ENCODE results near the gene TMEM170A. TPM values are rescaled to one million over a fixed set of nuclear protein-coding genes. Genes with fewer than 3 reads are reported as not detected.
A peak's percentile ranks its signal among the peaks of the same experiment; 100 is the strongest.

The TMEM170A gene
- total RNA-seq, 6 experiments from 2014 or later: 9.4 to 15.5 (median 12.8) TPM

DNA sequence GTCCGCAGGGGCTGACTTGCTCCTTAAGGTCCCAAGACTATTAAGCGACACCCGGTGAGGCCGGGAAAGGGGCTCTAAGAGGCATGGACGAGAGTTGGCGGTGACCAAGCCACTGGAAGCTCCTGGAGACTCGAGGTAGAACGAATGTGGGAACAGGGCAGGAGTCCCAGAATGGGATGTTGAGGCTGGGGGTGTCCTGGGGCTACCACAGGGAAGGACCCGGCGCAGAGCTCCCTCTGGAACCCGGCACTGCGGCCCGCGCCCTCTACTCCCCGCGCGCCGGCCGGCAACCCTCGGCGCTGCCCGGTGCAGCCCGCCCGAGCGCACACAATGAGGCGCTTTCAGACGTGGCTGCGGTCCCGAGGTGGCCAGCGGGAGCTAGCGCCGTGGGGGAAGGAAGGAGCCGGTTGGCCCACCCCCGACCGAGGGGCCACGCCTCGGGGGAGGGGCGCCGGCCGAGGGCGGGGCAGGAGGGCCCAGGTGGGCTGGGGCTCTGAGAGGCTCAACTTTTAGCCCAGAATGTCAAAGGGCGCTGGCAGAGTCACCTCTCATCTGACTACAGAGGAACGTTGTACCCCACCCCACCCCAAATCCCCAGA, 30.7 kb upstream of the TMEM170A start, which contains the start of gene CHST6:
Gene CHST6 (minus strand): TSS at position 366 of the 599 bp plus-strand sequence. CDS start 15,613 bp downstream, outside the sequence.
- Histone ChIP-seq H3K4me3 (peak within 1 kb of the TSS; percentile 5 to 10 (median 9)), H3K27ac (no peak within 1 kb of the TSS), H3K36me3 (no peaks in the 10 kb centered on the region), H3K27me3 (no peaks in the 10 kb centered on the region), H3K4me1 (no peaks in the 10 kb centered on the region), H3K9me3 (no peaks in the 10 kb centered on the region)
- ATAC-seq (peak; percentile 60 to 74 (median 72)), DNase-seq (peak in 1 of 3 donors; percentile 46)
- TF ChIP-seq, protein P1, sequence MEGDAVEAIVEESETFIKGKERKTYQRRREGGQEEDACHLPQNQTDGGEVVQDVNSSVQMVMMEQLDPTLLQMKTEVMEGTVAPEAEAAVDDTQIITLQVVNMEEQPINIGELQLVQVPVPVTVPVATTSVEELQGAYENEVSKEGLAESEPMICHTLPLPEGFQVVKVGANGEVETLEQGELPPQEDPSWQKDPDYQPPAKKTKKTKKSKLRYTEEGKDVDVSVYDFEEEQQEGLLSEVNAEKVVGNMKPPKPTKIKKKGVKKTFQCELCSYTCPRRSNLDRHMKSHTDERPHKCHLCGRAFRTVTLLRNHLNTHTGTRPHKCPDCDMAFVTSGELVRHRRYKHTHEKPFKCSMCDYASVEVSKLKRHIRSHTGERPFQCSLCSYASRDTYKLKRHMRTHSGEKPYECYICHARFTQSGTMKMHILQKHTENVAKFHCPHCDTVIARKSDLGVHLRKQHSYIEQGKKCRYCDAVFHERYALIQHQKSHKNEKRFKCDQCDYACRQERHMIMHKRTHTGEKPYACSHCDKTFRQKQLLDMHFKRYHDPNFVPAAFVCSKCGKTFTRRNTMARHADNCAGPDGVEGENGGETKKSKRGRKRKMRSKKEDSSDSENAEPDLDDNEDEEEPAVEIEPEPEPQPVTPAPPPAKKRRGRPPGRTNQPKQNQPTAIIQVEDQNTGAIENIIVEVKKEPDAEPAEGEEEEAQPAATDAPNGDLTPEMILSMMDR (IDR thresholded peaks at IDR 0.05): no peak
- no peak for TF ChIP-seq POLR2A (IDR thresholded peaks at IDR 0.05)
- WGBS (ENCODE audit: insufficient coverage, low coverage, low lambda C conversion rate, missing lambda C conversion rate): 0% methylated on average over 1 of the region's 43 CpGs
- intact Hi-C loops (cut with DNase I): no loop called here

DNA sequence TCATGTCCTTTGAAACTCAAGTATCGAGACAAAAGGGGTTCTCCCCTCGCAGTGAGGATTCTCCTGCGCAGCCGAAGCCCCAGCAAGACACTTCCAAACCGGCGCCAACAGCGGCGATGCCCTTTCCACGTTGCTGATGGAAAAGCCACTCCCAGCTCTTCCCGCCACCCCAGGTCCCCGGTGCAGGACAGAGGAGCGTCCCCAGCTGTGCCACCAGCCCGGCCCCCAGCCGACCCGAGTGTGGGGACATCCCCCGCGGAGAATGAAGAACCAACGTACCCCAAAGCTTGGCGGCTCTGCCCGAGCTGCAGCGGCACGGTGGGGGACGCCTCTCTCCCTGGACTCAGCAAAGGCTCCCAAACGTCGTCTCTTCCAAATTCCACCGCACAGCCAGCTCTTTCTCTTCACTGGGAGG, 30.2 kb upstream of the TMEM170A start:
- intact Hi-C loops (cut with DNase I): no loop called here
- no peaks in the 10 kb centered on the region for H3K27me3 ChIP-seq
- no peaks in the 10 kb centered on the region for H3K36me3 ChIP-seq
- WGBS (ENCODE audit: insufficient coverage, low coverage, low lambda C conversion rate, missing lambda C conversion rate): 15% methylated on average over 9 of the region's 26 CpGs
- TF ChIP-seq POLR2A (IDR thresholded peaks at IDR 0.05): no peak
- TF ChIP-seq, protein P1 (IDR thresholded peaks at IDR 0.05): no peak
- ATAC-seq (peak in 2 of 4 donors; percentile 8 to 17), DNase-seq (no peak)
- H3K27ac ChIP-seq: no peak overlapping the region
- peak overlapping the region; percentile 5 to 10 (median 9) for H3K4me3 ChIP-seq
- H3K4me1 ChIP-seq: no peaks in the 10 kb centered on the region
- no peaks in the 10 kb centered on the region for H3K9me3 ChIP-seq

DNA sequence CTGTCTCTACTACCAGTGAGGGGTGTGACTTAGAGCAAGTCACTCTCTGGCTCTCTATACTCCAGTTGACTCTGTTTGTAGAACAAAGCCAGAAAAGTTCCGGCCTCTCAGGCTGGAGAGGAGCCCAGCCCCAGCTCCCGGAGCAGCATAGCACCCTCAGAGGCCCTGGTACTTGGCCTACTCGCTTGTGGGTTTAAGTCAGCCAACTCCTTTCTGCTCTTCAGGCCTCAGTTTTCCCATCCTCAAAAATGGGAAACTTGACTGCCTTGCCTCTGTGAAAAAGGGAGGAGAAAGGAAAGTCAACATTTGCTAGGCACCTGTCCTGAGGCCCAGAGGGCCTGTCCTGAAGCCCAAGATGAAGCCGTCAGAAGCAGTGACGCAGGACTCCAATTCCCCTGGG, 29.7 kb upstream of the TMEM170A start:
- Histone ChIP-seq H3K9me3 (no peaks in the 10 kb centered on the region), H3K27me3 (no peaks in the 10 kb centered on the region), H3K4me3 (no peak overlapping the region), H3K4me1 (no peaks in the 10 kb centered on the region), H3K27ac (no peak overlapping the region), H3K36me3 (no peaks in the 10 kb centered on the region)
- DNase-seq (no peak), ATAC-seq (no peak)
- WGBS (ENCODE audit: insufficient coverage, low coverage, low lambda C conversion rate, missing lambda C conversion rate): no CpG with 5 or more reads among the region's 5 CpGs
- TF ChIP-seq, protein P1 (IDR thresholded peaks at IDR 0.05): no peak
- no peak for TF ChIP-seq POLR2A (IDR thresholded peaks at IDR 0.05)
- intact Hi-C loops (cut with DNase I): no loop called here

DNA sequence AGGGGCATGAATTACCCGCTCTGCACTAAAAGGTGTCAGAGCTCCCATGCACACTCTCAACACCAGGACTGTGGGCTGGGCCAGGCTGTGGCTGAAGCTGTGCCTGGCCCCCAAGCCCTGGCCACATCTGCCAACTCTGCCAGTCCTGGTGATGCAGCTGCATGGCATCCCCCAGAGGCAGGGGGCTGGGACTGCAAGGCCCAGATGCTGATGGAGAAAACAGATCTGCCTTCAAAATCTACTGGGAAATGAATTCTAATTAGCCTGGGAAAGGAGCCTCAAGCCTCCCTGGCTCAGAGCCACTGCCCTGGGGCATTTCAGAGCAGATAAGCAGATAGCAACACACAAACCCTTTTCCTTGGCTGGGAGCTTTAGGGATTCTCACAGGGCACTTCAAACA, 27.4 kb upstream of the TMEM170A start:
- Histone ChIP-seq H3K27me3 (no peaks in the 10 kb centered on the region), H3K4me1 (no peaks in the 10 kb centered on the region), H3K9me3 (no peaks in the 10 kb centered on the region), H3K4me3 (no peak overlapping the region), H3K27ac (no peak overlapping the region), H3K36me3 (no peaks in the 10 kb centered on the region)
- ATAC-seq (no peak), DNase-seq (no peak)
- intact Hi-C loops (cut with DNase I): no loop called here
- TF ChIP-seq, protein P1 (IDR thresholded peaks at IDR 0.05): no peak
- no peak for TF ChIP-seq POLR2A (IDR thresholded peaks at IDR 0.05)
- no CpG with 5 or more reads among the region's 1 CpG for WGBS (ENCODE audit: insufficient coverage, low coverage, low lambda C conversion rate, missing lambda C conversion rate)

Data from right lobe of liver (tissue), 6 donors.